PC-9 (cell line): ENCODE measurements around the gene FHL3. TPM values are rescaled to one million over a fixed set of nuclear protein-coding genes. Genes with fewer than 3 reads are reported as not detected.
"Not testable (repeated sequence)": the region's sequence is repeated elsewhere in the genome, so short reads cannot be mapped to it uniquely, and the experiment has no call there.

Experiments
- BruUV-seq: library from RNA; stranded (reverse); fragments of 400-500 nt; replicated peaks from 2 replicates; lab custom pipeline; 2021; lab: Mats Ljungman, UMichigan
- CTCF ChIA-PET: fragments of 300-600 bp; sonication (Branson Sonifier 250); formaldehyde crosslinking; loops from one replicate; lab custom pipeline; 2022; ENCODE audit warnings: antibody characterized with exemption; lab: Charles Lee
- POLR2A ChIA-PET: fragments of 300-600 bp; sonication (Branson Sonifier 250); formaldehyde crosslinking; loops from one replicate; lab custom pipeline; 2022; ENCODE audit warnings: antibody characterized with exemption; ENCODE audit not compliant: unreplicated experiment; lab: Charles Lee
- DNase-seq, 2 experiments: peaks; one replicate each; pipeline versions ENCODE4 v3.0.0 to v3.0.0-alpha.2; 2015 to 2022; ENCODE audit warnings: mixed read lengths in 1 of 2
- H2AFZ ChIP-seq: fragments of 200-600 bp; sonication (generic); 2 replicates; pipeline ENCODE4 v1.8.1; 2017; ENCODE audit warnings: antibody characterized with exemption
- H3F3A ChIP-seq: fragments of 200-600 bp; sonication (generic); 2 replicates; pipeline ENCODE4 v1.8.1; 2017; ENCODE audit warnings: antibody characterized with exemption, mild to moderate bottlenecking, low read depth; ENCODE audit not compliant: insufficient read depth
- H3K27ac ChIP-seq: fragments of 200-600 bp; sonication (generic); 2 replicates; pipeline ENCODE4 v1.6.1; 2016; ENCODE audit warnings: mixed run types
- H3K27me3 ChIP-seq: fragments of 200-600 bp; sonication (generic); 2 replicates; pipeline ENCODE4 v1.6.1; 2016; ENCODE audit warnings: low read depth, mixed run types; ENCODE audit not compliant: insufficient read depth
- H3K36me3 ChIP-seq: fragments of 200-600 bp; sonication (generic); 2 replicates; pipeline ENCODE4 v1.6.1; 2016; ENCODE audit warnings: low read depth, mixed run types
- H3K4me1 ChIP-seq: fragments of 200-600 bp; sonication (generic); replicated peaks from 2 replicates; pipeline ENCODE4 v1.6.1; 2016; ENCODE audit warnings: mixed run types; ENCODE audit not compliant: insufficient read depth
- H3K4me2 ChIP-seq: fragments of 200-600 bp; sonication (generic); 2 replicates; pipeline ENCODE4 v1.6.1; 2017; ENCODE audit warnings: mixed run types
- H3K4me3 ChIP-seq: fragments of 200-600 bp; sonication (generic); 2 replicates; pipeline ENCODE4 v1.6.1; 2016; ENCODE audit warnings: mixed run types
- H3K79me2 ChIP-seq: fragments of 200-600 bp; sonication (generic); 2 replicates; pipeline ENCODE4 v1.6.1; 2017; ENCODE audit warnings: low read depth, mixed run types
- H3K9me2 ChIP-seq: fragments of 200-600 bp; sonication (generic); 2 replicates; pipeline ENCODE4 v1.8.1; 2017; ENCODE audit warnings: mild to moderate bottlenecking; ENCODE audit not compliant: insufficient read depth
- H3K9me3 ChIP-seq: fragments of 200-600 bp; sonication (generic); 2 replicates; pipeline ENCODE4 v1.8.1; 2016; ENCODE audit warnings: low read depth; ENCODE audit not compliant: insufficient read depth
- H4K20me1 ChIP-seq: fragments of 200-600 bp; sonication (generic); 2 replicates; pipeline ENCODE4 v1.8.1; 2017; ENCODE audit not compliant: insufficient read depth
- CTCF ChIP-seq: fragments of 200-600 bp; sonication (generic); conservative IDR thresholded peaks from 2 replicates; pipeline ENCODE4 v1.6.1; 2017; ENCODE audit warnings: mixed run types, antibody characterized with exemption, mild to moderate bottlenecking, moderate library complexity
- EZH2 ChIP-seq: fragments of 200-600 bp; sonication (generic); IDR thresholded peaks from 2 replicates; pipeline ENCODE4 v1.8.0; 2017; ENCODE audit warnings: antibody characterized with exemption, low read depth
- intact Hi-C: fragments of 100-400 bp; cut with micrococcal nuclease; formaldehyde crosslinking; loops from one replicate; pipeline ENCODE4 v1.10.0; 2022; ENCODE audit not compliant: unreplicated experiment
- total RNA-seq: library from RNA; stranded (reverse); gene quantifications from 2 replicates; pipeline ENCODE4 v1.2.3, GENCODE V29; 2021

FHL3 gene
- total RNA-seq, 1 experiment from 2014 or later: 26.2 TPM

- H3K9me2 ChIP-seq: no peaks in the 10 kb centered on the region
- H3K9me3 ChIP-seq: no peaks in the 10 kb centered on the region
- ChIA-PET POLR2A (no interaction called here), CTCF (interaction anchor here (0.7 kb wide), 1 partner anchor 1750 kb away, joined by 4 read pairs; no protein-coding TSS in a partner anchor)
- DNase-seq: no peak
- peaks cover 36% of the 10 kb centered on the region for H3K36me3 ChIP-seq
- no peak overlapping the region for H2AFZ ChIP-seq
- TF ChIP-seq EZH2 (no peak), CTCF (no peak)
- no peak overlapping the region for H3K4me3 ChIP-seq
- peaks cover 8% of the 10 kb centered on the region; the same call in 1 of the 2 replicates for H4K20me1 ChIP-seq
- H3K4me1 ChIP-seq: no peaks in the 10 kb centered on the region
- H3K27ac ChIP-seq: no peak overlapping the region
- H3K79me2 ChIP-seq: no peaks in the 10 kb centered on the region
- no peak overlapping the region for H3K4me2 ChIP-seq
- H3K27me3 ChIP-seq: no peaks in the 10 kb centered on the region
- H3F3A ChIP-seq: peaks cover 14% of the 10 kb centered on the region; the same call in 1 of the 2 replicates
- no TSS peak for BruUV-seq
- intact Hi-C loops: no loop called here
These were observed 26.8 kb downstream of the FHL3 start for GRCh38 chr1:37978541-37978940.

DNA sequence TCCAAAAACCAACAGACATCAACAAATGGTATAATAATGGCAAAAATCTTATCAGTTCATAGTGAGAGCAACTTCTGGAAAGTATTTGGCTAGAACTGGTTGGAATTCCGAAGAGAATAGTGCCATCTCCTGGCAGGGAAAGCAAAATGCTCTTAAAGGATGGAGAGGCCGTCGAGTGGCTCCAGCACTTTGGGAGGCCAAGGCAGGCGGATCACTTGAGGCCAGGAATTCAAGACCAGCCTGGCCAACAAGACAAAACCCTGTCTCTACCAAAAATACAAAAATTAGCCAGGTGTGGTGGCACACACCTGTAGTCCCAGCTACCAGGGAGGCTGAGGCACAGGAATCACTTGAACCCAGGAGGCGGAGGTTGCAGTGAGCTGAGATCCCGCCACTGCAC, 30.2 kb downstream of the FHL3 start:
- not testable (repeated sequence) for H2AFZ ChIP-seq, H3K27me3 ChIP-seq, H3K4me2 ChIP-seq, H3K9me3 ChIP-seq, H3K27ac ChIP-seq, H3K79me2 ChIP-seq, BruUV-seq, H3K4me3 ChIP-seq, H3K4me1 ChIP-seq, H3K9me2 ChIP-seq
- POLR2A ChIA-PET: interaction anchor here (0.6 kb wide), 1 partner anchor 15 kb away, joined by 3 read pairs; the partner anchor contains the start of gene SF3A3
- intact Hi-C loops: loop anchor here (1.0 kb wide), 1 partner anchor 85 kb away; no protein-coding TSS in a partner anchor
- TF ChIP-seq CTCF: peak; percentile 81
- DNase-seq: peak in 1 of 2 experiments; percentile 33
- H3K36me3 ChIP-seq: peaks cover 35% of the 10 kb centered on the region
- CTCF ChIA-PET: interaction anchor here (0.7 kb wide), 2 partner anchors 56 to 466 kb away, joined by 3 read pairs; no protein-coding TSS in a partner anchor
- H4K20me1 ChIP-seq: peaks cover 19% of the 10 kb centered on the region
- H3F3A ChIP-seq: peaks cover 14% of the 10 kb centered on the region; the same call in 1 of the 2 replicates

GRCh38 chr1:37974567-37974966, 30.7 kb downstream of the FHL3 start:
- no TSS peak for BruUV-seq
- no peak for TF ChIP-seq CTCF
- TF ChIP-seq EZH2: no peak

DNA sequence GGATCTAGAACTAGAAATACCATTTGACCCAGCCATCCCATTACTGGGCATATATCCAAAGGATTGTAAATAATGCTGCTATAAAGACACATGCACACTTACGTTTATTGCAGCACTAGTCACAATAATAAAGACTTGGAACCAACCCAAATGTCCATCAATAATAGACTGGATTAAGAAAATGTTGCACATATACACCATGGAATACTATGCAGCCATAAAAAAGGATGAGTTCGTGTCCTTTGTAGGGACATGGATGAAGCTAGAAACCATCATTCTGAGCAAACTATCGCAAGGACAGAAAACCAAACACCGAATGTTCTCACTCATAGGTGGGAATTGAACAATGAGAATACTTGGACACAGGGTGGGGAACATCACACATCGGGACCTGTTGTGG, 31.6 kb downstream of the FHL3 start:
- Histone ChIP-seq H3K36me3 (peaks cover 41% of the 10 kb centered on the region), H3F3A (peaks cover 14% of the 10 kb centered on the region; the same call in 1 of the 2 replicates), H4K20me1 (peaks cover 19% of the 10 kb centered on the region)
- BruUV-seq, POLR2A ChIA-PET, CTCF ChIA-PET, intact Hi-C loops, H3K4me1 ChIP-seq, H3K9me2 ChIP-seq, H3K27ac ChIP-seq, H3K4me3 ChIP-seq, H3K4me2 ChIP-seq, H2AFZ ChIP-seq, DNase-seq, H3K27me3 ChIP-seq, H3K79me2 ChIP-seq, H3K9me3 ChIP-seq: not testable (repeated sequence)

More at GRCh38 chr1:37974567-37974966, 30.7 kb downstream of the FHL3 start:
- no peaks in the 10 kb centered on the region for H3K4me1 ChIP-seq
- intact Hi-C loops: no loop called here
- H3F3A ChIP-seq: peaks cover 14% of the 10 kb centered on the region; the same call in 1 of the 2 replicates
- no peaks in the 10 kb centered on the region for H3K9me3 ChIP-seq
- H3K36me3 ChIP-seq: peaks cover 39% of the 10 kb centered on the region
- H3K9me2 ChIP-seq: no peaks in the 10 kb centered on the region
- H3K4me3 ChIP-seq: no peak overlapping the region
- POLR2A ChIA-PET: no interaction called here
- H3K27me3 ChIP-seq: no peaks in the 10 kb centered on the region
- no peak overlapping the region for H3K27ac ChIP-seq
- DNase-seq: no peak
- H4K20me1 ChIP-seq: peaks cover 19% of the 10 kb centered on the region
- CTCF ChIA-PET: no interaction called here
- H3K4me2 ChIP-seq: no peak overlapping the region
- H3K79me2 ChIP-seq: 0 out of 2 replicates have a peak, but pooled peaks cover 8% of the 10 kb centered on the region
- H2AFZ ChIP-seq: no peak overlapping the region
